D341Med (cell line): ENCODE results near the gene IFI30.
A peak's percentile ranks its signal among the peaks of the same experiment; 100 is the strongest.

ENCODE experiments used
- DNase-seq: peaks from one replicate; pipeline ENCODE4 v3.0.0; 2012; ENCODE audit warnings: low spot score

The IFI30 gene

GRCh38 chr19:18171605-18172327, 1.8 kb upstream of the IFI30 start:
- no peak for DNase-seq

DNA sequence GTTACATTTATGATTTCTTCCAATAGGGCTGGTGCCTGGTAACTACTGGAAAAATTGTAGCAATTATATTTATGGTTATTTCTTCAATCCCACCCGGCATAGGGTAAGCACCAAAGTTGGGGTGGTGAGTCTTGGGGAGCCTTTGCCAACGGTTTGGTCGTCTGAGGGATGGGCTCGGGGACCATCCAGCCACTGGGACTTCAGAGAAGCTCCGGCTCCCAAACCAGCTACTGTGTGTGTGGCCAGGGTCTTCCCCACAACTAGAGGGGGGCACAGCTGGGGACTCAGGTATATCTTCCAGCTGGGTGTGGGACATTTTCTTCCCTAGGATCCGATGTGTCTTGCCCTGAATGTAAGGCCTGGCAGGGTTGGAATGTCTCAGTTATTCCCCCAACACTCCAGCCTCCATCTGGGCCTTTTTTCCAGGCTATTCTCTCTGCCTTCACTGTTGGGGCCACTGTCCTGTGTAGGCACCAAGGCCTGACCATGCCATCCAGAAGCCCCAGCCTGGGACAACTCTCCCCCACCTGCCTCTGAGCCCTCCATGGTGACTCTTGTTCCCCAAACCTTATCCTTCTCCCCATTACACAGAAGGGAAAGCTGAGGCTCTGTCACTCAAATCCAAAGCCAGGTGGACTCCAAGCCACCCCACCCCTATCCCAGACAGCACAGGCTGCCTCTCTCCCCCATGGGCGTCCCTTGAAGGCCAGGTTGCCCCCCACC, 1.1 kb upstream of the IFI30 start:
- no peak for DNase-seq

DNA sequence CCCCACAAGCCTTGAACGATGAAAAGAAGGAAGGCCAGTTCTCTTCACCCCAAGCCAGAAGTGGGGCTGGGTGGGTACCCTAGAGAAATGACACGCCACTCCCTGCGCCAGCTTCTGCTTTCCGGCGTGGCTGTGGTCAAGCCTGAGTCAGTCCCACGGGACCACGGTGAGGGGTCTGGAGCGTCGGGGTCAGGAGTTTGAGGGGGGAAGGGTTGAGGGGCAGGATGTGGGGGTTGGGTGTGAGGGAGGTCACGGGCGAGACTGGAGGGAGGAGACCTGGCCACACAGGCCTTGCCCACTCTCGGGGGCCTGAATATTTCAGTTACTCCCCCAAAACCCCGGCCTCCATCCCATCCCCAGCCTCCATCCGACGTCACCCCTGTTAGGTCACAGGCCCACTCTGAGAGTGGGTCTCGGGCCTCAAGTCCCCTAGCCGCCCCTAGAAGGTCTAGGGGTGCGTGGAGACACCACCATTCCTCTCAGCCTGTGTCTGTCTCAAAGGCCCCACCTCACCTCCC, 500 bp upstream of the IFI30 start:
- no peak for DNase-seq

GRCh38 chr19:18174983-18175382, 1.4 kb downstream of the IFI30 start:
- DNase-seq, result no peak

- no peak for DNase-seq
These were observed 3.0 kb downstream of the IFI30 start for GRCh38 chr19:18176367-18177310.

- DNase-seq, result no peak
These were observed 6.3 kb downstream of the IFI30 start for GRCh38 chr19:18179957-18180356.

DNA sequence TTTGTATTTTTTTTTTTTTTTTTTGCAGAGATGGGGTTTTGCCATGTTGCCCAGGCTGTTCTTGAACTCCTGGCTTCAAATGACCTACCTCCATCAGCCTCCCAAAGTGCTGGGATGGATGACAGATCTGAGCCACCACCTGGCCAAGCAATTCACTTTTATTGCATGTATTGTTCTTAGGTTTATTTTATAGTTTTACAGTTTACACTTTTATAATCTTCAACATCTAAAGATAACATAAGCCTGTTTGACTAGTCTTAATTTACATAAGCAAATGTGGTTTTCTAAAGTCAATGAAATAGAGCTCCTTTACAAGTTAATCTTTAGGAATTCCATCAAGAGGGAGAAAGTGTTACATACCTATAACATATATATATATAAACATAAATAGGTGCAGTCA, 9.9 kb downstream of the IFI30 start:
- no peak for DNase-seq

- no peak for DNase-seq
These were observed 11.9 kb downstream of the IFI30 start for GRCh38 chr19:18185538-18185937.

DNA sequence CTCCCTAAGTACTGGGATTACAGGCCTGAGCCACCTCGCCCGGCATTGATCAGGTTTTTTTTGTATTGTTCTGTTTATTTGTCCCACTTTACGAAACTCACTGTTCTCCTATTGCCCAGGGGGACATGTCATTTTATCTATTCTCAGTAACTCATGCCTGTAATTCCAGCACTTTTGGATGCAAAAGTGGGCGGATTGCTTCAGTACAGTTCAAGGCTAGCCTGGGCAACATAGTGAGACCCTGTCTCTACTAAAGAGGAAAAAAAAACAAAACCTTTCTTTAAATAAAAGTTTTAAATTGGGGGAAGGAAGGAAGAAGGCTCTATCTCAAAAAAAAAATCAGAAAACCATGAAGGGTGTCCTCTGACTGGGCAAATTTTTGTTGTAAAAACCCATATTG, 16.7 kb downstream of the IFI30 start:
- DNase-seq, result no peak

- DNase-seq, result no peak
These were observed 18.0 kb downstream of the IFI30 start for GRCh38 chr19:18191640-18192062.

GRCh38 chr19:18192673-18193387, 19.2 kb downstream of the IFI30 start, which contains the start of gene MPV17L2:
TSS of gene MPV17L2 (plus strand) at chr19:18193218. CDS start at chr19:18193282, 64 bp downstream.
- DNase-seq, result peak; percentile 96

DNA sequence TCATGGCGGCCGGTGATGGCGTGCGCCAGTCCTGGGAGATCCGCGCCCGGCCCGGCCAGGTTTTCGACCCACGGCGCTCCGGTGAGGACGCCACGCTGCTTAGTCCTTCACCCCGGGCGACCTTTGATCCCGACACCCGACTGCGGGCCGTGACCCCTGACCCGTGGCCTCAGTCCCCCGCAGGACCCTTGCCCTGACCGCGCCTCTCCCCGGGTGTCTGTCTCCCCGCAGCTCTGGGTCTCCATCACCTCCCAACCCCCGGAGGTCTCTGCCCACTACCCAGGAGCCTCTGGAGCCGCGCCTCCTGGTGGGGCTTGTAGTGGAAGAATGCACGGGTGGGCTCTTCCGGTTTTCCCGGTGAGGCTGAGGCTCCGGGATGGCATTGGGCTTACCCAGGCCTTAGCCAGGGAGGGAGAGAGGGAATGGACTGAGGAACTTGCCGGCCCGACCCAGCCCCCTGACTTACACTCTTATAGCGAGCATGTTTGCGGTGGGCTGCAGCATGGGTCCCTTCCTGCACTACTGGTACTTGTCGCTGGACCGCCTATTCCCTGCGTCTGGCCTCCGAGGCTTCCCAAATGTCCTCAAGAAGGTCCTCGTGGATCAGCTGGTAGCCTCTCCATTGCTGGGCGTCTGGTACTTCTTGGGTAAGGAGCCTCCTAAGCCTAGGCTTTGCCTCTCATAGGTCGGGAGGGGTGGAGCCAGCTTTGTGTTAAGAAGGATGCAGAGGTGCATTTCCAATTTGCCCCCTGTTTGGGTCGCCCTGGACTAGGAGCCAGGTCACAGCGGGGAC, 20.0 kb downstream of the IFI30 start:
- no peak for DNase-seq

DNA sequence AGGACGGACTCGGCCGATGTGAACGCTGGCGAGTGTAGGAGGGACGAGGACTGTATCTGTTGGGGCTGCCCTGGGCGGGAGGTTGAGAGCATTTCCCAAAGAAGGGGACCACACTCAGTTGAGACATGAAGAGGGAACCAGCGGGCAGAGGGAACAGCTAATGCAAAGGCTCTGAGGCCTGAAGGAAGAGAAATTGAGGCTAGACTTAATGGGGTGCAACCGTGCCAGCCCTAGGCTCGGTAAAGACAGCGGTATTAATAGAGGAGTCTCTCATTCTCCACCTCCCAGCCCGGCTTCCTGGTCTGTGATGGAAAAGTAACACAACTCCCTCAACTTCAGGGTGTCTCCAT, 20.5 kb downstream of the IFI30 start:
- no peak for DNase-seq

DNA sequence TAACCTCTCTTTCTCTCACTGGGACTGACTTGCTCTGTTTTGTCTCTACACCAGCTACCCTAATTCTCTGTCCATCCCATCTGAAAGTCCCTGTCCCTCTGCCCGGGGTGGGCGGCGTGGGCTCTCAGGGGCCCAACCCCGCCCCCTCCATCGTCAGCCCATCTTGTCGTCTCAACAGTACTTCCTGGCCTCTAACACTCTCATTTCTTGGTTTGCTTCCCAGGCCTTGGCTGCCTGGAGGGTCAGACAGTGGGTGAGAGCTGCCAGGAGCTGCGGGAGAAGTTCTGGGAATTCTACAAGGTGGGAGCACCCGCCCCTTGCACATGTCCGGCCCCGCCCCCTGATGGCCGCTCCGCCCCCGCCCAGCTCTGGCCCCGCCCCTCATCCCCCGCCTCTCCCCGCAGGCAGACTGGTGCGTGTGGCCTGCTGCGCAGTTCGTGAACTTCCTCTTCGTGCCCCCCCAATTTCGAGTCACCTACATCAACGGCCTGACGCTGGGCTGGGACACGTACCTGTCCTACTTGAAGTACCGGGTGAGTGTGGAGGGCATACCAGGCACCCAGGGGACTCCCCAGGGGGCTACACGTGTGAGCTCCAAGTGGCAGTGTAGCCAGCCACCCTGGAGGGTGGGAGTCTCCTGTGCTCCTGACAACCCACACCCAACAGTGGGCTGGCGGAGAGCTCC, 21.1 kb downstream of the IFI30 start:
- DNase-seq, result peak; percentile 85

DNA sequence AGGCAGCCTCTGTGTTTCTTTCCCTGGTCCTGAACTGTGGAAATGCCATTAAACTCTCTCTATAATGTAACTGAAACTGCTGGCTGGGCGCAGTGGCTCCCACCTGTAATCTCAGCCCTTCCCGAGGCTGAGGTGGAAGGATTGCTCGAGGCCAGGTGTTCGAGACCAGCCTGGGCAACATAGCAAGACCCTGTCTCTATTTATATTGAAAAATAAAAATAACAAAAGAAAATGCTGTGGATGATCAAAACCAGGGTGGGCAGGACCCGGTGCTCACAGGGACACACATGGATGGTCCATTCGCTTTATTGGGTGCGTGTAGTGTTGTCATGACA, 22.9 kb downstream of the IFI30 start:
- no peak for DNase-seq

DNA sequence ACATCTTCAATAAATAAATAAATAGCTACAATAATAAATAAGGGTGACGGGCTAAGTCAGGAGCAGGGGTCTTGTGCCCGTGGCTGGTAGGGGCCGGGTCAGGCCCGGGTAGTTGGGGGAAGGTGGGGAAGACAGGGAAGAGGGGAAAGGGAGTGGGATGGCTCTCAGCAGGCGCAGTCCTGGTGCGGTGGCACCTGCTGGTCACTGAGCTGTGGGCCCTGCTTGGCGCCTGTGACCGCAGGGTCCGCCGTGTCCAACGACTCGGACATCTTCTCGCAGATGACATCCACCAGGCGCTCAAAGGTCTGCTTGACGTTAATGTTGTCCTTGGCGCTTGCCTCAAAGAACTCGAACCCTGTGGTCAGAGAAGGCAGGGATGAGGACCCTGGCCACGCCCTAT, 23.7 kb downstream of the IFI30 start:
- no peak for DNase-seq

- DNase-seq, result no peak
These were observed 24.3 kb downstream of the IFI30 start for GRCh38 chr19:18197941-18198340.

DNA sequence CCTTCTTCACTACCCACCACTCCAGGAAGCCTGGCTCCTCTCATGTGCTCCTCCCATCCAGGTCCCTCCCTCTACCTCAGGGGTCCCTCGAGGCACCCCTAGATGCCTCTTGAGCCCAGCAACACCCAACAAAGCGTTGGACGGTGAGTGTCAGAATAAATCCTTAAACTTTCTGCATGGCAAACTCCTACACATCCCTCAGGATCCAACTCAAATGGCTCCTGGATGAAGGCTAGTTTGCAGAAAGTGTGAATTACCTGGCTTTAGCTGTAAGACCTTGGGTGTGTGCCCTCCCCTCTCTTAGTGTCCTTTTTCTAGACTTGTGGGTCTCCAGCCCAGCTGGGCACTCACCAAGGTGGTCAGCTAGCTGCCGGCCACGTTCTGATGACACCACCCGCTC, 24.8 kb downstream of the IFI30 start:
- no peak for DNase-seq

GRCh38 chr19:18202397-18202777, 28.8 kb downstream of the IFI30 start:
- no peak for DNase-seq

DNA sequence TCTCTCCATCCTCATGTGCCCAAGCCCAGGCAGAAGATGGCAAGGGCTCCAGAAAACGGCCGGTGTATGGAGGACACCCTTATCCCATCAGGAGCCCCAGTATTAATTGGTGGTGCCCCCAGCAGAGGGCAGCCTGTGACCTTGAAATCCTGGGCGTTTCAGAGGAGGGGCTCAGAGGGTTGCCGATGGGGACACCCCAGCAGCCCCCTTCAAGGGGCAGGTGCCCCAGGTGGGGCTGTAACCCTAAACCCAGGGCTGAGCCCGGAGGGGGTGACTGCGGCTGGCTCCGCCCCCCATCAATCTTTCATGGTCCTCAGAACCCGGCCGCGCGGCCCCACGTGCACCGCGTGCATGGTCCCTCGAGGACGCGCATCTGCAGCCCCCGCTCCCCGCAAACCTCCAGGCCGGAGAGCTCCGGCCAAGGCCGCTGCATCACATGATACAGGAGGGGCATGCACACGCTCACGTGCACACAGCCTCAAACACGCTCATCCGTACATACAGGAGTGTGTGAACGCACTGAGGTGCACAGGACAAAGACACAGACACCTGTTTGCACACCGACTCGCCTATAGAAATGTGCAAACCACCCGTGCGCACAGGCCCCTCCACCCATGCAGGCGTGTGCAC, 29.3 kb downstream of the IFI30 start:
- peak; percentile 62 for DNase-seq
